ENCODE data around the gene RPGRIP1.

GRCh38 chr14:21267886-21268616, 11.8 kb upstream of the RPGRIP1 start:
- TF ChIP-seq POLR2A (IDR thresholded peaks at IDR 0.05), result no peak
- TF ChIP-seq CTCF (IDR thresholded peaks at IDR 0.05), result no peak
- TF ChIP-seq POLR2AphosphoS5 (IDR thresholded peaks at IDR 0.05), result no peak

Measured in breast epithelium (tissue), 3 donors.